Transverse colon (tissue), 4 donors: Measurements from ENCODE around the gene KDM2B. TPM values are rescaled to one million over a fixed set of nuclear protein-coding genes. Genes with fewer than 3 reads are reported as not detected.
A peak's percentile ranks its signal among the peaks of the same experiment; 100 is the strongest.

Experiments used
- DNase-seq: peaks from one replicate; pipeline ENCODE4 v3.0.0-alpha.2; 2019
- H3K27ac ChIP-seq, 4 donors: fragments of 200-600 bp; sonication (generic); 2 replicates each; pipeline ENCODE4 v1.5.1; 2016 to 2018; ENCODE audit warnings: inconsistent platforms in 4 of 4
- H3K27me3 ChIP-seq: fragments of 200-600 bp; sonication (generic); 2 replicates; pipeline ENCODE4 v1.5.1; 2017; ENCODE audit warnings: inconsistent platforms
- H3K36me3 ChIP-seq, 4 donors: fragments of 200-600 bp; sonication (generic); 2 replicates each; pipeline ENCODE4 v1.5.1; 2017 to 2019; ENCODE audit warnings: inconsistent platforms in 4 of 4
- H3K4me1 ChIP-seq, 4 donors: fragments of 200-600 bp; sonication (generic); 2 replicates each; pipeline ENCODE4 v1.5.1; 2017 to 2020; ENCODE audit warnings: inconsistent platforms in 4 of 4
- H3K4me3 ChIP-seq, 4 donors: fragments of 200-600 bp; sonication (generic); 1 replicate in 1 of 4; 2 replicates in 3 of 4; pipeline versions ENCODE4 v1.5.1 to v1.6.1; 2017 to 2019; ENCODE audit warnings: inconsistent platforms in 4 of 4
- H3K9me3 ChIP-seq, 2 donors: fragments of 200-600 bp; sonication (generic); 2 replicates each; pipeline ENCODE4 v1.5.1; 2017 to 2019; ENCODE audit warnings: inconsistent platforms in 2 of 2
- EP300 ChIP-seq: sonication (generic); formaldehyde crosslinking; IDR thresholded peaks from one replicate; pipeline ENCODE4 v1.6.1; 2017; ENCODE audit warnings: antibody characterized with exemption, low read depth
- POLR2A ChIP-seq: fragments of 450-650 bp; IDR thresholded peaks from one replicate; pipeline ENCODE4 v1.6.1; 2016; ENCODE audit warnings: antibody characterized with exemption, mild to moderate bottlenecking, moderate library complexity
- POLR2AphosphoS5 ChIP-seq, 3 donors: sonication (generic); formaldehyde crosslinking; IDR thresholded peaks; one replicate each; pipeline ENCODE4 v1.6.1; 2016; ENCODE audit warnings: antibody characterized with exemption in 3 of 3
- WGBS, 2 donors: methylation state at CpG; one replicate each; pipeline ENCODE4 v1.1.5; 2018; ENCODE audit warnings: low coverage in 1 of 2; 5-methylcytosine and 5-hydroxymethylcytosine counted together
- in situ Hi-C, 4 donors: fragments of 200-750 bp; cut with MboI; loops; one replicate each; pipeline versions ENCODE4 v1.15.0 to v1.15.1; 2017; ENCODE audit warnings: low sequenced_read_pairs in 3 of 4, low pct_ligation_motif_present in 1 of 4, low pct_unique_long_range_greater_than_20kb in 1 of 4
- intact Hi-C: fragments of 100-400 bp; cut with DNase I; formaldehyde crosslinking; loops from one replicate; pipeline ENCODE4 v1.15.1; 2023; ENCODE audit warnings: low total_unique reads
- total RNA-seq, 4 donors: library from RNA; depleted of rRNA; stranded (reverse); fragments of >200 nt; gene quantifications; one replicate each; pipeline ENCODE4 v1.1.0, GENCODE V29; 2016
- TF ChIP-seq, protein P1 (sequence below), 5 experiments: fragments of 200-600 bp in 3 of 5; fragments of 450-650 bp in 2 of 5; sonication (generic) in 3 of 5; IDR thresholded peaks; 1 replicate in 2 of 5; 2 replicates in 3 of 5; pipeline ENCODE4 v1.5.1; 2016 to 2017; ENCODE audit warnings: antibody characterized with exemption in 5 of 5, inconsistent platforms in 3 of 5, mild to moderate bottlenecking in 2 of 5, moderate library complexity in 1 of 5

Gene KDM2B
- total RNA-seq, 4 donors from 2014 or later: 7.2 to 39.3 (median 15.2) TPM

GRCh38 chr12:121582583-121583333 lies 1.9 kb upstream of the KDM2B start:
- no peak for DNase-seq
- H3K36me3 ChIP-seq: no peaks in the 10 kb centered on the region
- intact Hi-C loops (no loop called here), in situ Hi-C loops (no loop called here)
- TF ChIP-seq, protein P1, sequence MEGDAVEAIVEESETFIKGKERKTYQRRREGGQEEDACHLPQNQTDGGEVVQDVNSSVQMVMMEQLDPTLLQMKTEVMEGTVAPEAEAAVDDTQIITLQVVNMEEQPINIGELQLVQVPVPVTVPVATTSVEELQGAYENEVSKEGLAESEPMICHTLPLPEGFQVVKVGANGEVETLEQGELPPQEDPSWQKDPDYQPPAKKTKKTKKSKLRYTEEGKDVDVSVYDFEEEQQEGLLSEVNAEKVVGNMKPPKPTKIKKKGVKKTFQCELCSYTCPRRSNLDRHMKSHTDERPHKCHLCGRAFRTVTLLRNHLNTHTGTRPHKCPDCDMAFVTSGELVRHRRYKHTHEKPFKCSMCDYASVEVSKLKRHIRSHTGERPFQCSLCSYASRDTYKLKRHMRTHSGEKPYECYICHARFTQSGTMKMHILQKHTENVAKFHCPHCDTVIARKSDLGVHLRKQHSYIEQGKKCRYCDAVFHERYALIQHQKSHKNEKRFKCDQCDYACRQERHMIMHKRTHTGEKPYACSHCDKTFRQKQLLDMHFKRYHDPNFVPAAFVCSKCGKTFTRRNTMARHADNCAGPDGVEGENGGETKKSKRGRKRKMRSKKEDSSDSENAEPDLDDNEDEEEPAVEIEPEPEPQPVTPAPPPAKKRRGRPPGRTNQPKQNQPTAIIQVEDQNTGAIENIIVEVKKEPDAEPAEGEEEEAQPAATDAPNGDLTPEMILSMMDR (IDR thresholded peaks at IDR 0.05): no peak
- TF ChIP-seq POLR2A (no peak), POLR2AphosphoS5 (IDR thresholded peaks at IDR 0.05) (no peak), EP300 (no peak)
- 65 to 75% methylated on average over 5 to 13 of the region's 13 CpGs for WGBS, 2 donors
- H3K27ac ChIP-seq: peak overlapping the region; percentile 88 to 90 (median 89)
- H3K4me3 ChIP-seq: no peak overlapping the region
- H3K9me3 ChIP-seq: no peaks in the 10 kb centered on the region
- H3K4me1 ChIP-seq: peaks cover 12 to 42% (median 28%) of the 10 kb centered on the region in 4 donors
- no peaks in the 10 kb centered on the region for H3K27me3 ChIP-seq

GRCh38 chr12:121581686-121582429 lies 1.0 kb upstream of the KDM2B start:
- peak overlapping the region; percentile 88 to 90 (median 89) for H3K27ac ChIP-seq
- intact Hi-C loops: no loop called here
- 28 to 42% methylated on average over 5 to 17 of the region's 17 CpGs for WGBS, 2 donors
- H3K27me3 ChIP-seq: no peaks in the 10 kb centered on the region
- no peaks in the 10 kb centered on the region for H3K36me3 ChIP-seq
- in situ Hi-C loops: no loop called here
- TF ChIP-seq POLR2AphosphoS5 (IDR thresholded peaks at IDR 0.05) (peak; percentile 29 to 73 (median 37)), EP300 (no peak)
- peaks cover 18 to 51% (median 35%) of the 10 kb centered on the region in 4 donors for H3K4me1 ChIP-seq
- H3K9me3 ChIP-seq: no peaks in the 10 kb centered on the region
- DNase-seq: peak; percentile 25
- peak overlapping the region in 1 of 4 donors; percentile 80 for H3K4me3 ChIP-seq

DNA sequence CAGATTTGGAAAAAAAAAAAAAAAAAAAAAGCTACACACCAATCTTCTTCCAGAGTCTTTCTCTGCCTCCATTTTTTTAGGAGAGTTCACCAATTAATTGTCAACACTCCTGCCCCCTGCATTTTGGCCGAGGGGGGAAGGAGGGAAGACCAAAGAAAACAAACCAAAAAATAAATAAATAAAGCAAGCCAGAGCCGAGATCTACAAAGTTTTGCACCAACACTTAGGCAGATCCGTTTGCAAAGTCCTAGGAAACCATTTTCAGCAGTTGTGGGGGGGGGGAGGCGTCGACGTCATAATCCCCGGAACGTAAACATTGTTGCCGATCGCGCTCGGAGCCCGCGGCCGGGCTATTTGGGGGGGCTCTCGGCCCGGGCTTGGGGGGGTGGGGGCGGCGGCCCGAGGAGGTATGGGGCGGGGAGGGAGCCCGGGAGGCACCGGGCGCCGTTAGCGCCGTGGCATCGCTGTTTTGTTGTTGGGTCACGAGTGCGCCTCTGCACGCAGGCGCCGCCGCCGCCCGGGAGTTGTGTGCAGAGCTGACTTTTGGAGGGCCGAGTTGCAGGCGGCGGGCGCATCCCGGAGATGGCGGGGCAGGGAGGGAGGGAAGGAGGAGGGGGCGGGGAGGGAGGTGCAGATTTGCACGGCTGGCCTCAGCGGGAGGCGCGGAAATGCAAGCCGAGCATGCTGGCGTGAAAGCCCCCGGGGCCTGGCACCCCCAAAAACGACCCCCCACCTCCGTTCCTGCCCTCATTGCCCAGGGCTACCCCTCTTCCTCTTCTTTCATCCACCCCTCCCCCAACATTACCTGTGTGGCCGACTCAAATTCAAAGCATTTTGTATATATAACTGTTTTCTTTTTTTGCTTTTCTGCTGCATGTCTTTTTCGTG lies 598 bp downstream of the KDM2B start:
- WGBS, 2 donors: 0% methylated on average over 11 to 22 of the region's 54 CpGs

More for the DNA sequence above, 598 bp downstream of the KDM2B start:
- peak; percentile 84 for DNase-seq
- Histone ChIP-seq H3K4me1 (peaks cover 18 to 64% (median 39%) of the 10 kb centered on the region in 4 donors), H3K27ac (peak overlapping the region; percentile 88 to 90 (median 89)), H3K36me3 (no peaks in the 10 kb centered on the region), H3K9me3 (no peaks in the 10 kb centered on the region), H3K27me3 (no peaks in the 10 kb centered on the region), H3K4me3 (peak overlapping the region; percentile 59 to 80 (median 64))
- in situ Hi-C loops: loop anchor here in 1 of 4 donors (10.0 kb wide), 1 partner anchor 45 kb away; the partner anchor contains the start of gene ORAI1
- intact Hi-C loops: no loop called here
- no peak for TF ChIP-seq POLR2A
- TF ChIP-seq POLR2AphosphoS5 (IDR thresholded peaks at IDR 0.05): peak in 1 of 3 donors; percentile 51
- TF ChIP-seq EP300: no peak
- TF ChIP-seq, protein P1 (IDR thresholded peaks at IDR 0.05): no peak
